Neuron (in vitro differentiated cells): ENCODE data around the gene GJB3.

ENCODE experiments used
- H2AFZ ChIP-seq: one replicate; pipeline ENCODE4 v1.6.1; 2013; ENCODE audit warnings: low read depth, mild to moderate bottlenecking, inconsistent platforms, low read length, moderate library complexity
- H3K27me3 ChIP-seq: one replicate; pipeline ENCODE4 v1.6.1; 2013; ENCODE audit warnings: low read length; ENCODE audit not compliant: insufficient read depth
- H3K36me3 ChIP-seq: one replicate; pipeline ENCODE4 v1.6.1; 2013; ENCODE audit warnings: low read length; ENCODE audit not compliant: insufficient read depth
- H3K4me1 ChIP-seq: one replicate; pipeline ENCODE4 v1.6.1; 2013; ENCODE audit warnings: low read length; ENCODE audit not compliant: insufficient read depth
- H3K4me3 ChIP-seq: 2 replicates; pipeline ENCODE4 v1.5.1; 2013; ENCODE audit warnings: mild to moderate bottlenecking, low read length, moderate library complexity
- H3K9me3 ChIP-seq: one replicate; pipeline ENCODE4 v1.6.1; 2013; ENCODE audit warnings: low read length

Gene GJB3

GRCh38 chr1:34784751-34785221 is 3.8 kb downstream of the GJB3 start:
- no peak overlapping the region for H2AFZ ChIP-seq
- peaks cover 38% of the 10 kb centered on the region for H3K27me3 ChIP-seq
- H3K36me3 ChIP-seq, result no peaks in the 10 kb centered on the region
- H3K4me1 ChIP-seq, result no peaks in the 10 kb centered on the region
- H3K9me3 ChIP-seq, result no peaks in the 10 kb centered on the region
- H3K4me3 ChIP-seq, result no peak overlapping the region

- H3K4me3 ChIP-seq, result no peak overlapping the region
- no peaks in the 10 kb centered on the region for H3K4me1 ChIP-seq
- H2AFZ ChIP-seq, result no peak overlapping the region
- H3K27me3 ChIP-seq, result peaks cover 33% of the 10 kb centered on the region
- H3K9me3 ChIP-seq, result no peaks in the 10 kb centered on the region
- H3K36me3 ChIP-seq, result no peaks in the 10 kb centered on the region
These were observed 4.3 kb downstream of the GJB3 start for GRCh38 chr1:34785231-34785874.

GRCh38 chr1:34785875-34786470 is 5.0 kb downstream of the GJB3 start:
- H3K27me3 ChIP-seq, result peaks cover 27% of the 10 kb centered on the region
- no peak overlapping the region for H2AFZ ChIP-seq

DNA sequence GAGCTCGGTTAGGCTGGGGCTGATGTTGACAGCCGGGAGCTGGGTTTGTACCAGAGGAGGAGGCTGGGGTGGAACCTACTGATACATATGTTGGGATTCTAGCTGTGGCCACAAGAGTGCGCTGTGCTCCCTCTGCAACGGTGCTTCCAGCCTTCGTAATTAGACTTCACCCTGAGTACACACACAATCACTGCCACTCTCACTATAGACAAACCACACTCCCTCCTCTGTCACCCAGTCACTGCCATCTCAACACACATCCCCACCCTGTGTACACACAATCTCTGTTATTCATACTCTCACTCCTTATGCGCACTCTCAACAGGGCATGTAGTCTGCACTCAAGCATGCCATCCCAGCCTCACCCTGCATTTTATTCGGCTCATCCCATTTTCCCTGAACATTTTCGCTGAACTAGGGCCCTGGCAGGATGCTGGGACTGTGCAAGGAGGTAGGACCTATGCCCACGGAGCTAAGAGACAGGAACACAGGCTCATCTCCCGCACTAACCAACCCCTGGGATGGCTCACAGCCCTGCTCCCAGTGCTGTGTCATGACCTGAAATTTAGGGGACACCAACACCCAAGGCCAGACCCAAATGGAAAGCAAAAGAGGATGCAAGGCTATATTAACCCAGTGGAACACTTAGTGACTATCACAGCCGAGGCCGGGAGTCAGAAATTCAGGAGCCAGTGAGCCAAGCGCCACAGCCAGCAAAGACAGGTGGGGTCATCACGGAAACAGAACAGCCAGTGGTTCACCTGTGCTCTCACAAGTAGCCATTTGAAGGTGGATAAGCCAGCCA is 5.7 kb downstream of the GJB3 start:
- Histone ChIP-seq H3K4me1 (no peaks in the 10 kb centered on the region), H3K9me3 (no peaks in the 10 kb centered on the region), H3K4me3 (no peak overlapping the region), H3K36me3 (no peaks in the 10 kb centered on the region), H3K27me3 (peaks cover 19% of the 10 kb centered on the region), H2AFZ (no peak overlapping the region)

More at GRCh38 chr1:34785875-34786470, 5.0 kb downstream of the GJB3 start:
- no peaks in the 10 kb centered on the region for H3K4me1 ChIP-seq
- no peaks in the 10 kb centered on the region for H3K36me3 ChIP-seq
- H3K4me3 ChIP-seq, result no peak overlapping the region
- no peaks in the 10 kb centered on the region for H3K9me3 ChIP-seq

DNA sequence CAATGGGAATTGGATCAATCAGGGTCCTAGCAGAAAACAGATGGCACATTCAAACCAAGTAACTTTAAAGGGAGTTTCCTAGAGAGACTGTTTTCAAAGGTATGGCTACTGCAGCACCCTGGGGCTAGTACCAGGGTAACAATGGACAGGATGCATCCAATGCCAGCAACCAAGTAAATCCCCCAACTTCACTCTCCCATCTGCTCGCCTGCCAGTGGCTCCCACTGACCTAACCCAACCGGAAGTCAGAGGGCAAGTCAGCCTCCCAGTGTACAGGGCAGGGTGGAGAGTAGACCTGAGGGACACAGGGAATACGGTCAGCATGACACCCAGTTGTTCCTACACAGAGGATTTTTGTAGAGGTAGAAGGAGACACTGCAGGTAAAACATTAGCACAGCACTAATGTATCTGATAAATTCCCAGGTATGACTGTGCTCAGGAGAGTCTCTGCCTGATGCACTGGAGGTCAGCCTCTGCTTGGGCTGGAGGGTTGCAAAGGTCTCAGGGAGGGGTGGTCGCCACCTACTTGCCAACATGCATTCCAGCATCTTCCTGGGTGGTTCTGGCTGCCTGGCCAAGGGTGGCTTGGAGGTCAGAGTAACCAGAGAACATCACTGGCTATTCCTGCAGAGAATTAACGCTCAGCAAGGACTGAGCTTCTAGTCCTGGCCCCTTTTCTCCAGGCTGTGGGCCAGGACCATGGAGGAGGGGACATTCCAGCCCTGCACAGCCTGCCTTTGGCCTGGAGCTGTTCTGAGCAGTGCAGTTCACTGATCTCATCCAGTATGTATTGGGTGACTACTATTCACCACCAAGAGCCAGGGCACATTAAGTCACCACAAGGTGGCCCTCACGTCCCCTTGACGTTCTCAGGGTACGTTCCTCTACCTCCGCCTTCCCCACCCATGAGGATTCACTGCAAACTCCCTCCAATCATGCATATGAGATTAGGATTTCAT is 6.7 kb downstream of the GJB3 start:
- no peaks in the 10 kb centered on the region for H3K36me3 ChIP-seq
- no peak overlapping the region for H3K4me3 ChIP-seq
- H2AFZ ChIP-seq, result no peak overlapping the region
- peaks cover 9% of the 10 kb centered on the region for H3K27me3 ChIP-seq
- H3K4me1 ChIP-seq, result no peaks in the 10 kb centered on the region
- H3K9me3 ChIP-seq, result no peaks in the 10 kb centered on the region

- H3K4me3 ChIP-seq, result no peak overlapping the region
- H2AFZ ChIP-seq, result no peak overlapping the region
- H3K4me1 ChIP-seq, result no peaks in the 10 kb centered on the region
- no peaks in the 10 kb centered on the region for H3K27me3 ChIP-seq
- no peaks in the 10 kb centered on the region for H3K9me3 ChIP-seq
- no peaks in the 10 kb centered on the region for H3K36me3 ChIP-seq
These were observed 10.0 kb downstream of the GJB3 start for GRCh38 chr1:34790985-34791384.

DNA sequence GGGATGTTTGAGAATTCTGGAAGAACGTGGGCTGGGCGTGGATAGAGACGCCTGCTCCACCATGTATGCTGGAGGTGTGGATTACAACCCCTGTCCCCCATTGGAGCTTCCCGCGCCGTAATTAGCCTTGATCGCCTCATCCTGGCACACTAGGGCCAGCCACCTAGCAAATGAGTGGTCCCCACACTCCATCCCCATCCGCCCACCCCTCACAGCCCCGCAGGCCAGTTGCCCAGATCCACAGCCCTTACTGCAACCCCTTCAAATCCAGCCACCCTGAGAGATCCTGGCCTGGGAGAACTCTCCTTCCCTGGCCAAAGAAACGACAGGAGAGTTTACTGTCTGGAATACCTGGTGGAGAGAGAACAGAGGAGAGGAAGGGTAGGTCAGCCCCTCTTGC is 11.4 kb downstream of the GJB3 start:
- H3K4me3 ChIP-seq, result no peak overlapping the region

GRCh38 chr1:34792868-34793727 is 12.1 kb downstream of the GJB3 start, which contains the start of gene GJA4:
GJA4 (plus strand) TSS chr1:34792999; CDS start chr1:34794214, 1,215 bp downstream.
- H3K4me3 ChIP-seq, result no peak within 1 kb of the TSS

More for the DNA sequence above, 11.4 kb downstream of the GJB3 start:
- Histone ChIP-seq H3K4me1 (no peaks in the 10 kb centered on the region), H3K27me3 (no peaks in the 10 kb centered on the region), H2AFZ (no peak overlapping the region), H3K36me3 (no peaks in the 10 kb centered on the region), H3K9me3 (no peaks in the 10 kb centered on the region)

GRCh38 chr1:34794001-34794789 is 13.2 kb downstream of the GJB3 start:
- no peaks in the 10 kb centered on the region for H3K36me3 ChIP-seq
- H3K4me1 ChIP-seq, result no peaks in the 10 kb centered on the region
- H3K4me3 ChIP-seq, result no peak overlapping the region
- no peak overlapping the region for H2AFZ ChIP-seq
- H3K9me3 ChIP-seq, result no peaks in the 10 kb centered on the region
- H3K27me3 ChIP-seq, result no peaks in the 10 kb centered on the region

More at GRCh38 chr1:34792868-34793727, 12.1 kb downstream of the GJB3 start, which contains the start of gene GJA4:
- Histone ChIP-seq H2AFZ (no peak within 1 kb of the TSS), H3K36me3 (no peaks in the 10 kb centered on the region), H3K9me3 (no peaks in the 10 kb centered on the region), H3K4me1 (no peaks in the 10 kb centered on the region), H3K27me3 (no peaks in the 10 kb centered on the region)

GRCh38 chr1:34794790-34795180 is 13.8 kb downstream of the GJB3 start:
- Histone ChIP-seq H3K9me3 (no peaks in the 10 kb centered on the region), H3K4me1 (no peaks in the 10 kb centered on the region), H2AFZ (no peak overlapping the region), H3K27me3 (no peaks in the 10 kb centered on the region), H3K4me3 (no peak overlapping the region), H3K36me3 (no peaks in the 10 kb centered on the region)

GRCh38 chr1:34795916-34796315 is 14.9 kb downstream of the GJB3 start:
- Histone ChIP-seq H2AFZ (no peak overlapping the region), H3K4me3 (no peak overlapping the region), H3K36me3 (no peaks in the 10 kb centered on the region), H3K9me3 (no peaks in the 10 kb centered on the region), H3K4me1 (no peaks in the 10 kb centered on the region), H3K27me3 (no peaks in the 10 kb centered on the region)
